Measurements from ENCODE around the gene TP73. TPM values are rescaled to one million over a fixed set of nuclear protein-coding genes. Genes with fewer than 3 reads are reported as not detected.
A peak's percentile ranks its signal among the peaks of the same experiment; 100 is the strongest.
"Not testable (repeated sequence)": the region's sequence is repeated elsewhere in the genome, so short reads cannot be mapped to it uniquely, and the experiment has no call there.

Gene TP73
- total RNA-seq, 2 donors from 2014 or later, result 0.26 to 13.5 TPM

DNA sequence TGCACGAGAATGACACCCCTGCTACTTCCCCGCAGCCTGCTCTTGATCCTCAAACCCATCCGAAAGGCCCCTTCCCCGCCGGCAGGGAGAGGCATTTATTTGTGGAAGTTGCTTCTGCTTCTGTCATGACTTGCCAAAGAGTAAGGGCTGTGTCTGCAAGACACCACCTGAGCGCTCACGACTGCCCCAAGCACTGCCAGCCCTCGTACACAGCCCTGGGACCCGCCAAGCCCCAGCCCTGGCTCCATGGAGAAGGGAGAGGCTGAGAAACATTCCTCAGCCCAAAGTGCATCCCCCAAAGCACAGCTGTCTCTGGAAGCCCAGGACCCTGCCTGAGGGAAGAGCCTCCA is 33.8 kb upstream of the TP73 start:
- intact Hi-C loops (cut with DNase I), result loop anchor here (5.0 kb wide), 1 partner anchor 166 kb away; the partner anchor contains the start of gene ARHGEF16
- Histone ChIP-seq H3K4me1 (peaks cover 20% of the 10 kb centered on the region), H3K9me3 (no peaks in the 10 kb centered on the region), H3K36me3 (replicated peaks in 1 of 2; ENCODE audit: insufficient read depth in 1 of 2, low read depth in 2 of 2) (no peaks in the 10 kb centered on the region), H3K4me3 (no peak overlapping the region), H3K27ac (no peak overlapping the region), H3K27me3 (no peaks in the 10 kb centered on the region)
- DNase-seq (no peak), ATAC-seq (no peak)
- TF ChIP-seq POLR2A (IDR thresholded peaks at IDR 0.05), result no peak
- TF ChIP-seq, protein P1, sequence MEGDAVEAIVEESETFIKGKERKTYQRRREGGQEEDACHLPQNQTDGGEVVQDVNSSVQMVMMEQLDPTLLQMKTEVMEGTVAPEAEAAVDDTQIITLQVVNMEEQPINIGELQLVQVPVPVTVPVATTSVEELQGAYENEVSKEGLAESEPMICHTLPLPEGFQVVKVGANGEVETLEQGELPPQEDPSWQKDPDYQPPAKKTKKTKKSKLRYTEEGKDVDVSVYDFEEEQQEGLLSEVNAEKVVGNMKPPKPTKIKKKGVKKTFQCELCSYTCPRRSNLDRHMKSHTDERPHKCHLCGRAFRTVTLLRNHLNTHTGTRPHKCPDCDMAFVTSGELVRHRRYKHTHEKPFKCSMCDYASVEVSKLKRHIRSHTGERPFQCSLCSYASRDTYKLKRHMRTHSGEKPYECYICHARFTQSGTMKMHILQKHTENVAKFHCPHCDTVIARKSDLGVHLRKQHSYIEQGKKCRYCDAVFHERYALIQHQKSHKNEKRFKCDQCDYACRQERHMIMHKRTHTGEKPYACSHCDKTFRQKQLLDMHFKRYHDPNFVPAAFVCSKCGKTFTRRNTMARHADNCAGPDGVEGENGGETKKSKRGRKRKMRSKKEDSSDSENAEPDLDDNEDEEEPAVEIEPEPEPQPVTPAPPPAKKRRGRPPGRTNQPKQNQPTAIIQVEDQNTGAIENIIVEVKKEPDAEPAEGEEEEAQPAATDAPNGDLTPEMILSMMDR (IDR thresholded peaks at IDR 0.05), result no peak
- WGBS, 2 donors, result 50 to 58% methylated on average over 2 to 9 of the region's 9 CpGs

DNA sequence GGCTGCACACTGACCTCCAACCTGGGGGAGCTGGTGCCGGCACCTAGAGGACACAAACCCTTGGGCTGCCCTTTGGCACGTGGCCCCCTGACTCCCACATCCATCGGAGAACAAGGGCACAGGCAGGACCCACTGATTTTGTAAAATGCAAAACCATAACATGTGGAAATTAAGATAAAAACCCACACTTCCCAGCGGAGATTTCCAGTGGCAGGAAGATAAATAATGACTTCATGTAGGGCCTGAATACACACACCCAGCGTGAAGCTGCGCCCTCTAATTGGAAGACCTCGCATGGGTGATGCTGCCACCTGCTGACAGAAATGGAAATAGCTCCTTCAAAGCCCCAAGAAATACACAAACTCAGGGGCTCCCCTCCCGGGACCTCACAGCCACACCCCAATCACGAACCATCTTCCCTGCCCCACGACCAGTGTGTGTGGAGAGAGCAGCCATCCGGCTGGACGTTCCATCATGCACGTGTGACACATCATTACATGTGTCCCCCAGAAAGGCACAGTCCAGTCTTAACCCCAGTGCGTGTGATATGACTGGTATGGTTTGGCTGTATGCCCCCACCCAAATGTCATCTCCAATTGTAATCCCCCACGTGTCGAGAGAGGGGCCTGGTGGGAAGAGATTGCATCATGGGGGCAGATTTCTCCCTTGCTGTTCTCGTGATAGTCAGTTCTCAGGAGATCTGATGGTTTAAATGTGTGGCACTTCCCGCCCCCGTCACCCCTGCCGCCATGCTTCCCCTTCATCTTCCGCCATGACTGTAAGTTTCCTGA is 33.2 kb upstream of the TP73 start:
- H3K27me3 ChIP-seq, result no peaks in the 10 kb centered on the region
- no peaks in the 10 kb centered on the region for H3K9me3 ChIP-seq
- H3K36me3 ChIP-seq (replicated peaks in 1 of 2; ENCODE audit: insufficient read depth in 1 of 2, low read depth in 2 of 2), result no peaks in the 10 kb centered on the region
- intact Hi-C loops (cut with DNase I), result loop anchor here (5.0 kb wide), 1 partner anchor 167 kb away; the partner anchor contains the start of gene ARHGEF16
- H3K4me1 ChIP-seq, result peaks cover 25% of the 10 kb centered on the region
- DNase-seq, result peak; percentile 76 to 82 (median 80)
- H3K4me3 ChIP-seq, result no peak overlapping the region
- peak; percentile 84 for ATAC-seq
- TF ChIP-seq, protein P1 (IDR thresholded peaks at IDR 0.05), result peak; percentile 72 to 87 (median 81)
- no peak for TF ChIP-seq POLR2A (IDR thresholded peaks at IDR 0.05)
- 14 to 21% methylated on average over 21 of the region's 21 CpGs for WGBS, 2 donors
- H3K27ac ChIP-seq, result no peak overlapping the region

DNA sequence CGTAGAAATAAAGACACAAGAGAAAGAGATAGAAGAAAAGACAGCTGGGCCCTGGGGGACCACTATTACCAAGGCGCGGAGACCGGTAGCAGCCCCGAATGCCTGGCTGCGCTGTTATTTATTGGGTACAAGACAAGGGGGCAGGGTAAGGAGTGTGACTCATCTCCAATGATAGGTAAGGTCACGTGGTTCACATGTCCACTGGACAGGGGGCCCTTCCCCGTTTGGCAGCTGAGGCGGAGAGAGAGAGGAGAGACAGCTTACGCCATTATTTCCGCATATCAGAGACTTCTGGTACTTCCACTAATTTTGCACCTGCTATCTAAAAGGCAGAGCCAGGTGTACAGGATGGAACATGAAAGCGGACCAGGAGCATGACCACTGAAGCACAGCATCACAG is 31.6 kb upstream of the TP73 start:
- intact Hi-C loops (cut with DNase I), result no loop called here
- ATAC-seq, result no peak
- peaks cover 30% of the 10 kb centered on the region for H3K4me1 ChIP-seq
- H3K4me3 ChIP-seq, result no peak overlapping the region
- DNase-seq, result no peak
- no peaks in the 10 kb centered on the region for H3K36me3 ChIP-seq (replicated peaks in 1 of 2; ENCODE audit: insufficient read depth in 1 of 2, low read depth in 2 of 2)
- H3K9me3 ChIP-seq, result no peaks in the 10 kb centered on the region
- no peak for TF ChIP-seq POLR2A (IDR thresholded peaks at IDR 0.05)
- TF ChIP-seq, protein P1 (IDR thresholded peaks at IDR 0.05), result no peak
- no peak overlapping the region for H3K27ac ChIP-seq
- WGBS, 2 donors, result 72 to 74% methylated on average over 11 to 12 of the region's 12 CpGs
- H3K27me3 ChIP-seq, result no peaks in the 10 kb centered on the region

DNA sequence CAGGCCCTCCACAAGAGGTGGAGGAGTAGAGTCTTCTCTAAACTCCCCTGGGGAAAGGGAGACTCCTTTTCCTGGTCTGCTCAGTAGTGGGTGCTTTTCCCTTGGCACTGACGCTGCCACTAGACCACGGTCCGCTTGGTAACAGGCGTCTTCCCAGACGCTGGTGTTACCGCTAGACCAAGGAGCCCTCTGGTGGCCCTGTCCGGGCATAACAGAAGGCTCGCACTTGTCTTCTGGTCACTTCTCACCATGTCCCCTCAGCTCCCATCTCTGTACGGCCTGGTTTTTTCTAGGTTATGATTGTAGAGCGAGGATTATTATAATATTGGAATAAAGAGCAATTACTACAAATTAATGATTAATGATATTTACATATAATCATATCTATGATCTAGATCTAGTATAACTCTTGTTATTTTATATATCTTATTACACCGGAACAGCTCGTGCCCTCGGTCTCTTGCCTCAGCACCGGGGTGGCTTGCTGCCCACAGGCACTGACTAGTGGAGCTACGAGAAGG is 31.1 kb upstream of the TP73 start:
- H3K9me3 ChIP-seq; H3K27me3 ChIP-seq; intact Hi-C loops (cut with DNase I); H3K4me3 ChIP-seq; ATAC-seq; H3K27ac ChIP-seq; H3K36me3 ChIP-seq (replicated peaks in 1 of 2; ENCODE audit: insufficient read depth in 1 of 2, low read depth in 2 of 2): not testable (repeated sequence)
- H3K4me1 ChIP-seq, result peaks cover 35% of the 10 kb centered on the region
- DNase-seq, result peak; percentile 43 to 58 (median 46)
- TF ChIP-seq, protein P1 (IDR thresholded peaks at IDR 0.05), result peak; percentile 19 to 72 (median 56)
- WGBS, 2 donors, result 15 to 19% methylated on average over 15 of the region's 15 CpGs

DNA sequence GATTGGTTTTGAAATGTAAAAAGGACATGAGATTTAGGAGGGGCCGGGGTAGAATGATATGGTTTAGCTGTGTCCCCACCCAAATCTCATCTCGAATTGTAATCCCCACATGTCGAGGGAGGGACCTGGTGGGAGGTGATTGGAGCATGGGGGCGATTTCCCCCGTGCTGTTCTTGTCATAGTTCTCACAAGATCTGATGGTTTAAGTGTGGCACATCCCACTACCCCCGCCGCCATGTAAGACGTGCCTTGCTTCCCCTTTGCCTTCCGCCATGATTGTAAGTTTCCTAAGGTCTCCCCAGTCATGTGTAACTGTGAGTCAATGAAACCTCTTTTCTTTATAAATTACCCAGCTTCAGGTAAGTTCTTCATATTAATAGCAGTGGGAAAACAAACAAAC is 30.2 kb upstream of the TP73 start:
- H3K36me3 ChIP-seq (replicated peaks in 1 of 2; ENCODE audit: insufficient read depth in 1 of 2, low read depth in 2 of 2); H3K4me3 ChIP-seq; ATAC-seq; H3K27me3 ChIP-seq; H3K9me3 ChIP-seq; DNase-seq; H3K27ac ChIP-seq; intact Hi-C loops (cut with DNase I): not testable (repeated sequence)
- peaks cover 35% of the 10 kb centered on the region for H3K4me1 ChIP-seq
- WGBS, 2 donors, result 72 to 80% methylated on average over 9 of the region's 9 CpGs
